Heart left ventricle (tissue), 13 donors: Measurements from ENCODE around the gene GADL1.

ENCODE experiments used
- CTCF ChIP-seq, 12 donors: fragments of 200-600 bp; sonication (generic) in 4 of 12; IDR thresholded peaks; one replicate each; pipeline versions ENCODE4 v1.5.0 to v1.8.0; 2018 to 2022; ENCODE audit warnings: antibody characterized with exemption in 12 of 12, mild to moderate bottlenecking in 5 of 12
- POLR2A ChIP-seq, 2 donors: fragments of 450-650 bp; IDR thresholded peaks; one replicate each; pipeline ENCODE4 v1.6.1; 2017; ENCODE audit warnings: antibody characterized with exemption in 2 of 2, mild to moderate bottlenecking in 2 of 2, moderate library complexity in 2 of 2
- donor health status: ischemic (EF 13 %, LVEDD 7.1; RV severe dilation, severe dysfunction).
- donor health status: DM: no; HTN: yes; CAD: no.
- donor health status: DM: no; HTN: no; CAD: no.
- donor health status: ischemic (EF 25% LVEDD 6.9; RV normal size, moderate dysfunction).
- donor health status: ischemic (EF 25% LVEDD 5.7; RV mildly dilated, moderate dysfunction).
- donor health status: ischemic (EF 35%, LVEDD 5.7; RV mildly dilated, moderate dysfunction).
- donor health status: nonischemic (EF 11% LVEDD 7.7; RV severe dilation, severe dysfunction).
- donor health status: DM: yes; HTN: yes; CAD: no.
- donor health status: PGD.
- donor health status: ischemic (EF 29% LVEDD 5.4; RV normal size, mild dysfunction).
- donor health status: nonischemic (EF 23%, LVEDD 6.1; RV moderate dilation, normal function).

- no peak for TF ChIP-seq POLR2A (IDR thresholded peaks at IDR 0.05)
- TF ChIP-seq CTCF (IDR thresholded peaks at IDR 0.05), result no peak
Observed at GRCh38 chr3:30875505-30875904, 19.0 kb downstream of the GADL1 start.
